Stimulated activated effector memory CD8-positive, alpha-beta T cell treated with anti-CD3 and anti-CD28 coated beads, Interleukin-12 subunit alpha, Interleukin-12 subunit beta, amount 100 ng/mL, for 72 hours (primary cell): Measurements from ENCODE around the gene A2ML1.
"Not testable (repeated sequence)": the region's sequence is repeated elsewhere in the genome, so short reads cannot be mapped to it uniquely, and the experiment has no call there.

Experiments
- ATAC-seq: fragments of 150-1000 bp; cut with Tn5 transposase; 2 replicates; pipeline ENCODE4 v1.10.0; 2021
- DNase-seq, 2 donors: peaks; one replicate each; pipeline ENCODE4 v3.0.0; 2021 to 2022; ENCODE audit warnings: low spot score in 2 of 2
- H3K27ac Mint-ChIP-seq: one replicate; pipeline ENCODE4 v1.8.0; 2022; ENCODE audit warnings: mild to moderate bottlenecking, mixed read lengths
- H3K36me3 Mint-ChIP-seq: one replicate; pipeline ENCODE4 v1.8.0; 2022; ENCODE audit warnings: mild to moderate bottlenecking, mixed read lengths
- H3K4me1 Mint-ChIP-seq: one replicate; pipeline ENCODE4 v1.8.0; 2022; ENCODE audit warnings: mixed read lengths
- H3K4me3 Mint-ChIP-seq: one replicate; pipeline ENCODE4 v1.8.0; 2022; ENCODE audit warnings: mild to moderate bottlenecking, mixed read lengths
- H3K9me3 Mint-ChIP-seq: one replicate; pipeline ENCODE4 v1.8.0; 2022; ENCODE audit warnings: mixed read lengths

The A2ML1 gene

GRCh38 chr12:8919643-8920042 is 97.2 kb downstream of the A2ML1 start:
- DNase-seq, H3K36me3 Mint-ChIP-seq, H3K9me3 Mint-ChIP-seq, H3K4me1 Mint-ChIP-seq, H3K4me3 Mint-ChIP-seq, ATAC-seq, H3K27ac Mint-ChIP-seq: not testable (repeated sequence)

- Mint-ChIP-seq H3K36me3 (peaks cover 8% of the 10 kb centered on the region), H3K4me1 (no peaks in the 10 kb centered on the region), H3K27ac (no peak overlapping the region), H3K4me3 (no peak overlapping the region), H3K9me3 (no peaks in the 10 kb centered on the region)
- DNase-seq (no peak), ATAC-seq (no peak)
Measured at GRCh38 chr12:8922544-8922943, 100.1 kb downstream of the A2ML1 start.
